ENCODE data around the gene CRABP2. TPM values are rescaled to one million over a fixed set of nuclear protein-coding genes. Genes with fewer than 3 reads are reported as not detected.

CRABP2 gene
- total RNA-seq, 1 donor from 2014 or later = 1.4 TPM

DNA sequence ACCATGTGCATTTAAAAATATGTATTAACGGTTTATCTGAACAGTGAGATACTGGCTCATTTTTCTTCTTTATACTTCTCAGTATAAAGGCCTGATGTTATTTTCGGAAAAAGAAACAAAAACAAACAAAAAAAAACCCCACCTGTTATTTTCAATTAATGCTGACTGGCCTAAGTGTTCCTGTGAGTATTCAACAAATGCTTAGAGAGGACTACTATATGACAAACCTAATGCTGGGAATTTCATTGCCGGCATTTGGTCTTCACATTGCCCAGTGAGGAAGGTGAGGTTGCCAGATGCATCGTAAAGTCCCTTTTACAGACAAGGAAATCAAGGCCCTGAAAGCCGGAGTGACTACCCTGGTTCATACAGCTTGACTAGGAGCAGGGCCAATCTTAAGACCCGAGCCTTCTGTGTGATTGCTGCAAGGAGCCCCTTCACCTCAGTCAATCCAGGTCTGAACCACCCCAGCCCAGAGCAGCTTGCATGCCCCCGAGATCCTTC lies 34.9 kb upstream of the CRABP2 start:
- TF ChIP-seq, protein P1, sequence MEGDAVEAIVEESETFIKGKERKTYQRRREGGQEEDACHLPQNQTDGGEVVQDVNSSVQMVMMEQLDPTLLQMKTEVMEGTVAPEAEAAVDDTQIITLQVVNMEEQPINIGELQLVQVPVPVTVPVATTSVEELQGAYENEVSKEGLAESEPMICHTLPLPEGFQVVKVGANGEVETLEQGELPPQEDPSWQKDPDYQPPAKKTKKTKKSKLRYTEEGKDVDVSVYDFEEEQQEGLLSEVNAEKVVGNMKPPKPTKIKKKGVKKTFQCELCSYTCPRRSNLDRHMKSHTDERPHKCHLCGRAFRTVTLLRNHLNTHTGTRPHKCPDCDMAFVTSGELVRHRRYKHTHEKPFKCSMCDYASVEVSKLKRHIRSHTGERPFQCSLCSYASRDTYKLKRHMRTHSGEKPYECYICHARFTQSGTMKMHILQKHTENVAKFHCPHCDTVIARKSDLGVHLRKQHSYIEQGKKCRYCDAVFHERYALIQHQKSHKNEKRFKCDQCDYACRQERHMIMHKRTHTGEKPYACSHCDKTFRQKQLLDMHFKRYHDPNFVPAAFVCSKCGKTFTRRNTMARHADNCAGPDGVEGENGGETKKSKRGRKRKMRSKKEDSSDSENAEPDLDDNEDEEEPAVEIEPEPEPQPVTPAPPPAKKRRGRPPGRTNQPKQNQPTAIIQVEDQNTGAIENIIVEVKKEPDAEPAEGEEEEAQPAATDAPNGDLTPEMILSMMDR (IDR thresholded peaks at IDR 0.05) = no peak
- H3K4me1 ChIP-seq = peaks cover 6% of the 10 kb centered on the region
- DNase-seq (no peak), ATAC-seq (no peak)
- intact Hi-C loops (cut with DNase I) = no loop called here
- peak overlapping the region; percentile 88 for H3K4me3 ChIP-seq
- H3K27me3 ChIP-seq = no peaks in the 10 kb centered on the region
- peak overlapping the region; percentile 83 for H3K27ac ChIP-seq
- H3K9me3 ChIP-seq = no peaks in the 10 kb centered on the region
- peaks cover 44% of the 10 kb centered on the region for H3K36me3 ChIP-seq

DNA sequence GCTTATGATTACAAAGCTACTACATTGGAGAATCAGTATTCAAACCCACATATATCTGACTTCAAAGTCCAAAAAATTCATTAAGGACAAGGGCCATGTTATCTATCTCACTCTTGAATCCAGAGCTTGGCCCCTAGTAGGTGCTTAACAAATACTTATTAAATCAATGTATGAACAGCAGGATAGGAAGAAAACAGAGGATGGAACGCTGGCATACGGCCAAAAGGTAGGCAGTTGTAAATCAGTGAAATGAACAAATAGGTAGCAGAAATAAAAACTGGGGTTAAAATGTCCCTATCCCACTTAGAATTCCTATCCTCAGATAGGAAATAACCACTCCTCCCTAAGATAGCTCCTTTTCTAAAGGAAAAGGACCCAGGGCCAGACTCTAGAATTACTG lies 33.5 kb upstream of the CRABP2 start:
- Histone ChIP-seq H3K4me3 (no peak overlapping the region), H3K36me3 (peaks cover 43% of the 10 kb centered on the region), H3K9me3 (no peaks in the 10 kb centered on the region), H3K27ac (no peak overlapping the region), H3K27me3 (no peaks in the 10 kb centered on the region), H3K4me1 (peaks cover 6% of the 10 kb centered on the region)
- ATAC-seq (no peak), DNase-seq (no peak)
- TF ChIP-seq, protein P1 (IDR thresholded peaks at IDR 0.05) = no peak
- intact Hi-C loops (cut with DNase I) = no loop called here

DNA sequence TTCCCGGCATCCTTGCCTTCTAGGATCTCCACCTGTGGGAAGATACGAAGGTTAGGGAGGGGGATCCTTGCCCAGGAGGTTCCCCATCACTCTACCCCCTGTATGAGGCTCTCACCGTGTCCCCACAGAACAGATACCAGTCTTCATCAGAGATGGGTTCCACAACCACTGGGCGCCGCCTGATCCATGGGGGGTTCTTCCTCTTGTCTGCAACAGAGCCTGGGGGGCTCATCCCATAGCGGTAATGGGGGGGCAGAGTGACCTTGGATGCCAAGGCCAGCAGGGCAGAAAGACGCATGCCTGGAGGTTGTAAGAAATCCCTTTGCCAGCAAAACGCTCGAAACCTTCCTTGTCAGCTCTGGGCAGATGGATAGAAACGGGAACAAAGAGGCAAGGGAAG lies 33.0 kb upstream of the CRABP2 start:
- DNase-seq (no peak), ATAC-seq (no peak)
- Histone ChIP-seq H3K9me3 (no peaks in the 10 kb centered on the region), H3K4me1 (peaks cover 6% of the 10 kb centered on the region), H3K4me3 (no peak overlapping the region), H3K36me3 (peaks cover 42% of the 10 kb centered on the region), H3K27ac (no peak overlapping the region), H3K27me3 (no peaks in the 10 kb centered on the region)
- intact Hi-C loops (cut with DNase I) = no loop called here
- TF ChIP-seq, protein P1 (IDR thresholded peaks at IDR 0.05) = no peak

DNA sequence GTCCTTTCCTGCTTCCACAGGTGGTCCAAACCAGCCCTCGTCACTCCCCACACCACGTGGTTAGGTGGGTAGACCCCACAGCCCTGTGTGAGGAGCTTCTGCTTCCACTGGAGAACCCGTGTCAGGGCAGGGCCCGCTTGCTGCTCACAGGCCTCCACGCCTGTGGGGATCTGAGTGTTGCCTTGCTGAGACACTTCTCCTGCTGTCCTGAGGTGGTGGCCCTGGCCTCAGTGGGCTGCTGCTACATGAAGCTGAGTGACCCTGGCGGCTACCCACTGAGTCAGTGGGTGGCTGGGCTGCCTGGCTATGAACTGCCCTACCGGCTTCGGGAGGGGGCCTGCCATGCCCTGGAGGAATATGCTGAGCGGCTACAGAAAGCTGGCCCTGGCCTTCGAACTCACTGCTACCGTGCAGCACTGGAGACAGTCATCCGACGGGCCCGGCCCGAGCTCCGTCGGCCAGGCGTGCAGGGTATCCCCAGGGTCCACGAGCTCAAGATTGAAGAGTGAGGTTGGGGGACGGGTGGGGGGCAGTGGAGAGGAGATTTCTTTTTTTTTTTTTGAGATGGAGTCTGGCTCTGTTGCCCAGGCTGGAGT lies 28.7 kb upstream of the CRABP2 start:
- DNase-seq (no peak), ATAC-seq (no peak)
- intact Hi-C loops (cut with DNase I) = no loop called here
- Histone ChIP-seq H3K27ac (no peak overlapping the region), H3K36me3 (peaks cover 33% of the 10 kb centered on the region), H3K4me3 (no peak overlapping the region), H3K27me3 (no peaks in the 10 kb centered on the region), H3K9me3 (no peaks in the 10 kb centered on the region), H3K4me1 (peaks cover 5% of the 10 kb centered on the region)
- TF ChIP-seq, protein P1 (IDR thresholded peaks at IDR 0.05) = no peak

DNA sequence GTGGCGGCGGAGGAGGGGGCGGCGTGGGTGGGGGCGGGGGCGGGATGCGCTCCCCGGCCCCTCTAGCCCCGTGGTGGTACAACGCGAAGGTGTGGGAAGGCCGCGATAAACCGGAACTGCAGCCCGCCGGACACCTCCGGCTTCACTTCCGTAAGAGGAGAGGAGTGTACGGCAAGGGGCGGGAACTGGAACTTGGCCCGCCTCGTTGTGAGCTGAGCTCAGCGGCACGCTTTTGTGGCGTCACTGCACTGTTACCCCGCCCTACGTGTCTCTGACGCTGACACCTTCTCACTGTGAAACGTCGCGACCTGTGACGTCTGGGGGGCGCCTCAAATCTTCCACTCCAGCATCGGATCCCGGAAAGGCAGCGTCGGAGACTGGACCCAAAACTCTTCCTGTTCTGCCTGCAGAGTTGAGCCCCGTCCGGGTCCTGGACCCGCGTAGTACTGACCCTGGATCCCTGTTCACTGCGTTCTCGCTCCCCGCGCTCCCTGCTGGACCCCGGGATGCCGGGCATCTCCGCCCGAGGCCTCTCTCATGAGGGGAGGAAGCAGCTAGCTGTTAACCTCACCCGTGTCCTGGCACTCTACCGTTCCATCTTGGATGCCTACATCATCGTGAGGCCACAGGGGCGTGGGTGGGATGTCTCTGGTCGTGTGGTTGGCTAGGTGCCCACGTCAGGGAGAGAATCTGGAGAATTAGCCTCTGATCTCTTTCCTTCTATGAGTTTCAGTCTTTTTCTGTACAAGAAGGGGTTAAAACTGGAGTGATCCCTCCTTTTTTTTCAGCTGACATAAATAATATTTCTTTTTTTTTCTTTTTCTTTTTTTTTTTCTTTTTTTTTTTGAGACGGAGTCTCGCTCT lies 23.4 kb upstream of the CRABP2 start, which contains the start of gene ISG20L2:
Gene ISG20L2 (minus strand): TSS at position 168 of the 864 bp plus-strand sequence. CDS start 1,114 bp downstream, outside the sequence.
- Histone ChIP-seq H3K36me3 (peaks cover 25% of the 10 kb centered on the region), H3K27ac (peak within 1 kb of the TSS; percentile 96), H3K4me3 (peak within 1 kb of the TSS; percentile 79), H3K27me3 (no peaks in the 10 kb centered on the region), H3K4me1 (peaks cover 39% of the 10 kb centered on the region), H3K9me3 (no peaks in the 10 kb centered on the region)
- ATAC-seq (peak; percentile 95), DNase-seq (peak; percentile 98)
- intact Hi-C loops (cut with DNase I) = loop anchor here (5.0 kb wide), 1 partner anchor 37 kb away; no protein-coding TSS in a partner anchor
- TF ChIP-seq, protein P1 (IDR thresholded peaks at IDR 0.05) = no peak
